ENCODE measurements around the gene SLC25A11. TPM values are rescaled to one million over a fixed set of nuclear protein-coding genes. Genes with fewer than 3 reads are reported as not detected.
"Not testable (repeated sequence)": the region's sequence is repeated elsewhere in the genome, so short reads cannot be mapped to it uniquely, and the experiment has no call there.

SLC25A11 gene
- total RNA-seq, 1 experiment from 2014 or later: 58.8 TPM

GRCh38 chr17:4945176-4945943 lies 5.5 kb upstream of the SLC25A11 start:
- peak; percentile 67 for DNase-seq (ENCODE audit: low spot score)

- no peak for DNase-seq (ENCODE audit: low spot score)
Measured at GRCh38 chr17:4944554-4945175, 4.8 kb upstream of the SLC25A11 start.

GRCh38 chr17:4944163-4944553 lies 4.3 kb upstream of the SLC25A11 start:
- DNase-seq (ENCODE audit: low spot score): no peak

GRCh38 chr17:4942760-4943508 lies 3.1 kb upstream of the SLC25A11 start:
- no peak for DNase-seq (ENCODE audit: low spot score)

DNA sequence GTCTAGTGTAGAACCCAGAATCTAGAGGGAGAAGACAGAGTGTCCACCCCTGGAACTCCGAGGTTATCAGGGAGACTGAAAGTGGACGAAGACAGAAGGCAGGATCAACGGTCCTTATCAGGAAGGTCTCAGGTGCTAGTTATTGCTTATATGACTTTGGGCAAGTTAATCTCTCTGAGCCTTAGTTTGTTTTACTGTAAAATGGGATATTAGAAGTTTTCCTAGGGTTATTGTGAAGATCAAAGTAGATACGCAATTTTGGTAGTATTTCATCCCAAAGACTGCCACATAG lies 1.4 kb upstream of the SLC25A11 start:
- DNase-seq (ENCODE audit: low spot score): no peak

GRCh38 chr17:4940555-4941318 lies 891 bp upstream of the SLC25A11 start:
- no peak for DNase-seq (ENCODE audit: low spot score)

- no peak for DNase-seq (ENCODE audit: low spot score)
Measured at GRCh38 chr17:4939546-4939795, 375 bp downstream of the SLC25A11 start.

DNA sequence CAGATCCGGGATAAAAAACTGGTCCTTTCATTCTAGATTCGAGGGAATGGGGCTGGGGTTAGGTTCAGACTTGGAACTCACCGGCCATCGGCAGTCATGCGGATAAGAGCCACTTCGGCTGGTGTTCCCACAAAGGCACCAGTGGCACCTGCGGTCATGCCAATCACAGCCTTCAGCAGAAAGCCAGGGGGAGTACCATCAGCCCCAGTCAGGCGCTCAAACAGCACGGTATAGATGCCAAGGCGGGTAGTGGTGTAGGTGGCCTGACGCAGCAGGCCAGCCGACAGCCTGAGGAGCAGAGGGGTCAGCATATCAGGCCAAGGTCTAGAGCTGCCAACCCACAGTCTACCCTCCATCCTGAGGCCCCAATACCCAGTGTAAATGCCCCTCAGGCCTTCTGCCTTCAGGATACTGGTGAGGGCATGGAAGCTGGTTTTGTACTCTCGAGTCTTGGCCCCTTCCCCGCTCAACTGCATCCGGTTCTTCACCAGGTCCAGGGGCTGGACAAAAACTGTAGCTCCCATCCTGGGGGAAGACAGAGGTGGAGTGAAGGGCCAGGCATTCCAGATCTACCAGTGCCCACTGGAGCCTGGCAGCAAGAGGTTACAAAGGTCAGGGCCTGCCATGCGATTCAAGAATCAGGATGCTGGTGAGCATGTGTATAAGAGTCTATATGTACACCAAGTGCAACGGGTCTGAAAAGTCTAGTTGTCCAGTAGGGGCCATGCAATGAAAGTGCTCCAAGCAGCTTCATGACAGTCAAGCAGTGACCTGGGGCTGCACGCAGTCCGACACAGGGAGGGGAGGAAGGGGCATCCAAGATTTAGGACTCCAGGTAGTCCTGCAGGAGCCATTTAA lies 929 bp downstream of the SLC25A11 start:
- DNase-seq (ENCODE audit: low spot score): no peak

DNA sequence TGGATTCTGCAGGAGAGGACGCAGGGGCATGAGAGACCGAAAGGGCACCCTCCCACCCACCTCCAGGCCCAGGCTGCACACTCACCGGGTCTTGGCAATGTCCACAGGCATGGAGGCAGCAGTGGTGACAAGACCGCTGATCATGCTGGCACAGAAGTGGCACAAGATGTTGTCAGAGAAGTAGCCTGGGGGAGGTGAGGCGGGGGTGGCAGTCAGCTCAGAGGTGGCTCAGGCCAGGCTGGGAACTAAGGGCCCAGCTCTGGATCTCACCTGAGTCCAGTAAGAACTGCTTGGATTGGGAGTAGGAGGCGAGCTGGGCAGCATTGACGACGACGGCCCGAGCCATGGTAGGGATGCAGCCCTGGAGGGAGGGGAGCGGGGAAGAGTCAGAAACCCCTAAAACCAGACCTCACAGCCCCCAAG lies 1.8 kb downstream of the SLC25A11 start:
- DNase-seq (ENCODE audit: low spot score): no peak

DNA sequence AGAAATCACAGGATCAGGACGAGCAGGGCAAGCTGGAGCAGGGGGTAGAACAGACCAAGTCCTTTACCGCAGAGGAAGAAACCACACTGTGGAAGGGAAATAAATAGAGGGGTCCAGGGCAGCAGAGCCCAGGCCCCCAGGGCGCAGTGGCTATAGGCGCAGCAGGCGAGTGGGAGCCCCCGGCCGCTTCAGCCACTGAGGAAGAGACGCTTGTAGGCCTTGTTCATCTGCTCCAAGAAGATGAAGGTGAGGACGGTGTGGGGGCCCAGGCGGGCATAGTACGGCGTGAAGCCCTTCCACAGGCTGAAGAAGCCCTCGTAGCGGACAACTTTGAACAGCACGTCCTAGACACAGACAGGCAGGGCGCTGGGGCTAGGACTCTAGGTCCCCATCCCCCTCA lies 2.3 kb downstream of the SLC25A11 start:
- no peak for DNase-seq (ENCODE audit: low spot score)

- DNase-seq (ENCODE audit: low spot score): no peak
Measured at GRCh38 chr17:4936436-4936835, 3.4 kb downstream of the SLC25A11 start.

DNA sequence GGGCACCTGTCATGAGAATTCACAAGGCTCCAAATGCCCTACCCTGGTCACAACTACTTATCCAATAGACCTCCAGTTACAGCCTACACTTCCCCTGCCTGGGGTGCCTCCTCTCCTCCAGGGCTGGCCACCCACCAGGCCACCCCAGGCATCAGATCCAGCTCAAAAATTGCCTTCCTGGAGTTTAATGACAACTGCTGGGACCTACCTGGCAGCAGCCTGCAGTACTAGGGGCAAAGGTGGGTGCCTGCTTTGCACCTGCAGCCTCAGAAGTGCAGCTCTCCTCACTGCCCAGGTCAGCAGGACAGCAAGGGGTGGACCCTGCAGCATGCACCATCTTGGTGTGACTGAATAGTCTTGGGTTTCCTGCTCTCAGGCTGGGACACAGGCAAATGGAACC lies 4.2 kb downstream of the SLC25A11 start:
- no peak for DNase-seq (ENCODE audit: low spot score)

GRCh38 chr17:4934173-4934979 lies 5.5 kb downstream of the SLC25A11 start:
- DNase-seq (ENCODE audit: low spot score): peak; percentile 49

- no peak for DNase-seq (ENCODE audit: low spot score)
Measured at GRCh38 chr17:4933646-4934045, 6.2 kb downstream of the SLC25A11 start.

DNA sequence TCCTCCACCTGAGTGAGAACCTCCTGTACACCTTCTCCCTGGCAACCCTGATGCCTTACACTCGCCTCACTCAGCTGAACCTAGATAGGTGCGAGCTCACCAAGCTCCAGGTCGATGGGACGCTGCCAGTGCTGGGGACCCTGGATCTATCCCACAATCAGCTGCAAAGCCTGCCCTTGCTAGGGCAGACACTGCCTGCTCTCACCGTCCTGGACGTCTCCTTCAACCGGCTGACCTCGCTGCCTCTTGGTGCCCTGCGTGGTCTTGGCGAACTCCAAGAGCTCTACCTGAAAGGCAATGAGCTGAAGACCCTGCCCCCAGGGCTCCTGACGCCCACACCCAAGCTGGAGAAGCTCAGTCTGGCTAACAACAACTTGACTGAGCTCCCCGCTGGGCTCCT lies 7.1 kb downstream of the SLC25A11 start:
- DNase-seq (ENCODE audit: low spot score): no peak

DNA sequence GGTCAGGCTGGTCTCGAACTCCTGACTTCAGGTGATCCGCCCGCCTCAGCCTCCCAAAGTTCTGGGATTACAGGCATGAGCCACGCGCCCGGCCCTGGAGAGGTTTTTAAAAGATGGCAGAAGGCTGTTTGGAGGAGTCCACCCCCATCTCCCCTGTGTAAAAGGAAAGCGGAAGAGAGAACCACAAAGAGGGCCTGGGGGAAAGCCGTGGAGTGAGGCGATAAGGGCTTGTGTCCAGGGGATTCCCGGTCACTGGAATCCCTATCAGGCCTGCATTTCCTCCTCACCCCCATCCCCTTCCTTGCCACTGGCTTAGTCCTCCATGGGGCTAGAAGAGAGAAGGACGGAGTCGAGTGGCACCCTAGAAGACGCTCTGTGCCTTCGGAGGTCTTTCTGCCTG lies 7.9 kb downstream of the SLC25A11 start, which contains the start of gene GP1BA:
Gene GP1BA (plus strand): TSS at position 315 of the 400 bp plus-strand sequence. CDS start 328 bp downstream, outside the sequence.
- no peak for DNase-seq (ENCODE audit: low spot score)

- no peak for DNase-seq (ENCODE audit: low spot score)
Measured at GRCh38 chr17:4928881-4929280, 11.0 kb downstream of the SLC25A11 start.

DNA sequence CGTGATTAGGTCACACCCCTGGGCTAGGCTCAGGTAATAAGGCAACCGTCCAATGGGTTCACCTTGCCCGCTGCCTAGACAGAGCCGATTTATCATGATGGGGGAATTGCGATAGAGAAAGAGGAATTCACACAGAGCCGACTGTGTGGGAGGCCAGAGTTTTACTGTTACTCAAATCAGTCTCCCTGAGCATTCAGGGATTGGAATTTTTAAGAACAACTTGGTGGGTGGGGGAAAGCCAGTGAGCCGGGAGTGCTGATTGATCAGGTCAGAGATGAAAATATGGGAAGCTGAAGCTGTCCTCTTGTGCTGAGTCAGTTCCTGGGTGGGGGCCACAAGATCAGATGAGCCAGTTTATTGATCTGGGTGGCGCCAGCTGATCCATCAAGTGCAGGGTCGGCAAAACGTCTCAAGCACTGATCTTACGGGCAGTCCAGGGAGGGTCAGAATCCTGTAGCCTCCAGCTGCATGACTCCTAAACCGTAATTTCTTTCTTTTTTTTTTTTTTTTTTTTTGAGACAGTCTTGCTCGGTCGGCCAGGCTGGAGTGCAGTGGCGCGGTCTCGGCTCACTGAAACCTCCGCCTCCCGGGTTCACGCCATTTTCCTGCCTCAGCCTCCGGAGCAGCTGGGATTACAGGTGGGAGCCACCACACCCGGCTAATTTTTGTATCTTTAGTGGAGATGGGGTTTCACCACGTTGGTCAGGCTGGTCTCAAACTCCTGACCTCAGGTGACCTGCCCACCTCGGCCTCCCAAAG lies 13.1 kb downstream of the SLC25A11 start:
- DNase-seq (ENCODE audit: low spot score): not testable (repeated sequence)

- no peak for DNase-seq (ENCODE audit: low spot score)
Measured at GRCh38 chr17:4921320-4921719, 18.5 kb downstream of the SLC25A11 start.

All from HT-29 (cell line).